ENCODE results near the gene ITGA2.
"Not testable (repeated sequence)": the region's sequence is repeated elsewhere in the genome, so short reads cannot be mapped to it uniquely, and the experiment has no call there.

GRCh38 chr5:53112307-53112706, 123.2 kb downstream of the ITGA2 start:
- TF ChIP-seq POLR2AphosphoS5 (IDR thresholded peaks at IDR 0.05; ENCODE audit: insufficient read depth in 1 of 2, low read depth in 1 of 2); POLR2A (IDR thresholded peaks at IDR 0.05); CTCF (IDR thresholded peaks at IDR 0.05): not testable (repeated sequence)
